NCI-H2081 treated with DMSO at 0.1 percent for 48 hours (cell line): ENCODE data around the gene DIRAS3.
"Not testable (repeated sequence)": the region's sequence is repeated elsewhere in the genome, so short reads cannot be mapped to it uniquely, and the experiment has no call there.

Experiments
- DNase-seq: peaks from one replicate; lab custom pipeline; 2025; lab: John Stamatoyannopoulos, UW

The DIRAS3 gene

GRCh38 chr1:68024635-68025338 lies 25.6 kb downstream of the DIRAS3 start:
- DNase-seq: no peak

GRCh38 chr1:68016381-68016780 lies 34.0 kb downstream of the DIRAS3 start:
- no peak for DNase-seq

- no peak for DNase-seq
Measured at GRCh38 chr1:68015971-68016370, 34.5 kb downstream of the DIRAS3 start.

- DNase-seq: no peak
Measured at GRCh38 chr1:68015369-68015768, 35.1 kb downstream of the DIRAS3 start.

- DNase-seq: no peak
Measured at GRCh38 chr1:68013351-68013750, 37.1 kb downstream of the DIRAS3 start.

- no peak for DNase-seq
Measured at GRCh38 chr1:68011657-68012375, 38.6 kb downstream of the DIRAS3 start.

GRCh38 chr1:68010543-68010942 lies 39.9 kb downstream of the DIRAS3 start:
- no peak for DNase-seq

- DNase-seq: no peak
Measured at GRCh38 chr1:68010090-68010489, 40.3 kb downstream of the DIRAS3 start.

- DNase-seq: not testable (repeated sequence)
Measured at GRCh38 chr1:68003626-68004025, 46.8 kb downstream of the DIRAS3 start.

GRCh38 chr1:68000191-68000590 lies 50.2 kb downstream of the DIRAS3 start:
- no peak for DNase-seq

- no peak for DNase-seq
Measured at GRCh38 chr1:67997746-67998145, 52.7 kb downstream of the DIRAS3 start.
